ENCODE results near the gene RAD17. TPM values are rescaled to one million over a fixed set of nuclear protein-coding genes. Genes with fewer than 3 reads are reported as not detected.

RAD17 gene
- total and polyA plus RNA-seq, 12 donors: 9.0 to 23.5 (median 19.2) TPM

GRCh38 chr5:69462170-69462569, 92.6 kb downstream of the RAD17 start:
- no peak for ATAC-seq
- TF ChIP-seq CTCF (IDR thresholded peaks at IDR 0.05): no peak
- intact Hi-C loops (cut with DNase I): loop anchor here in 1 of 10 donors (10.0 kb wide), 1 partner anchor 53 kb away; no protein-coding TSS in a partner anchor
- H3K27ac ChIP-seq: no peak overlapping the region
- 95 to 100% methylated on average over 1 of the region's 1 CpG for WGBS, 2 donors
- no peaks in the 10 kb centered on the region for H3K27me3 ChIP-seq
- DNase-seq: no peak
- H3K4me3 ChIP-seq: no peak overlapping the region
- H3K36me3 ChIP-seq: no peaks in the 10 kb centered on the region
- H3K9me3 ChIP-seq: no peaks in the 10 kb centered on the region
- H3K4me1 ChIP-seq: no peaks in the 10 kb centered on the region

Other genes with a start within 250 kb of the RAD17 start
- gene CCNB1, start 202.7 kb upstream of the RAD17 start, total RNA-seq: 10 to 100 TPM in 1 of 10 donors, 1 to 10 TPM in 9; 2.2 to 17.6 (median 3.7) TPM
- gene CCNB1, start 202.7 kb upstream of the RAD17 start, polyA plus RNA-seq: 1 to 10 TPM; 1.7 to 2.7 TPM
- gene CENPH, start 180.2 kb upstream of the RAD17 start, total RNA-seq: 1 to 10 TPM; 2.4 to 5.1 (median 3.4) TPM
- 1 to 10 TPM; 1.9 to 2.7 TPM for gene CENPH, start 180.2 kb upstream of the RAD17 start, polyA plus RNA-seq
- 10 to 100 TPM; 10.5 to 17.9 (median 13.7) TPM for gene CDK7, start 134.9 kb upstream of the RAD17 start, total RNA-seq
- 10 to 100 TPM; 15.1 to 16.6 TPM for gene CDK7, start 134.9 kb upstream of the RAD17 start, polyA plus RNA-seq
- gene CCDC125, start 37.0 kb upstream of the RAD17 start, total RNA-seq: 1 to 10 TPM; 2.2 to 5.5 (median 4.2) TPM
- 1 to 10 TPM; 1.3 to 2.0 TPM for gene CCDC125, start 37.0 kb upstream of the RAD17 start, polyA plus RNA-seq
- 10 to 100 TPM; 20.8 to 53.2 (median 28.7) TPM for gene AK6, start 298 bp upstream of the RAD17 start, total RNA-seq
- gene AK6, start 298 bp upstream of the RAD17 start, polyA plus RNA-seq: 10 to 100 TPM; 40.9 to 65.6 TPM
- gene TAF9, start 298 bp upstream of the RAD17 start, total RNA-seq: 10 to 100 TPM; 36.8 to 51.5 (median 44.5) TPM
- gene TAF9, start 298 bp upstream of the RAD17 start, polyA plus RNA-seq: 10 to 100 TPM; 35.8 to 62.2 TPM
- 1 to 10 TPM in 9 of 10 donors, under 1 TPM in 1; 0.80 to 2.1 (median 1.5) TPM for gene MARVELD2, start 45.3 kb downstream of the RAD17 start, total RNA-seq
- gene MARVELD2, start 45.3 kb downstream of the RAD17 start, polyA plus RNA-seq: under 1 TPM; 0.22 to 0.25 TPM
- gene OCLN, start 123.0 kb downstream of the RAD17 start, total RNA-seq: 1 to 10 TPM in 9 of 10 donors, under 1 TPM in 1; 0.98 to 3.1 (median 1.9) TPM
- 1 to 10 TPM in 1 of 2 donors, under 1 TPM in 1; 0.30 to 6.5 TPM for gene OCLN, start 123.0 kb downstream of the RAD17 start, polyA plus RNA-seq
- gene GTF2H2C, start 190.4 kb downstream of the RAD17 start, total RNA-seq: 10 to 100 TPM in 9 of 10 donors, 1 to 10 TPM in 1; 7.3 to 17.9 (median 14.3) TPM
- 10 to 100 TPM; 10.5 to 14.5 TPM for gene GTF2H2C, start 190.4 kb downstream of the RAD17 start, polyA plus RNA-seq

Measured in heart right ventricle (tissue), 16 donors.